CD4-positive, alpha-beta T cell treated with Interleukin-17A for 4 hours (primary cell): ENCODE results near the gene GDF10.

ENCODE experiments used
- DNase-seq: peaks from one replicate; pipeline ENCODE4 v3.0.0-alpha.2; 2020; ENCODE audit warnings: mixed read lengths

GDF10 gene

GRCh38 chr10:47336387-47337134 lies 36.6 kb downstream of the GDF10 start:
- no peak for DNase-seq

- DNase-seq, result no peak
These were observed 37.3 kb downstream of the GDF10 start for GRCh38 chr10:47337310-47337709.

- DNase-seq, result no peak
These were observed 39.3 kb downstream of the GDF10 start for GRCh38 chr10:47339186-47339735.

- no peak for DNase-seq
These were observed 40.0 kb downstream of the GDF10 start for GRCh38 chr10:47339759-47340607.

GRCh38 chr10:47340608-47341170 lies 40.7 kb downstream of the GDF10 start:
- DNase-seq, result peak; percentile 82

GRCh38 chr10:47344996-47345870 lies 45.2 kb downstream of the GDF10 start:
- DNase-seq, result no peak

GRCh38 chr10:47346581-47347302 lies 46.7 kb downstream of the GDF10 start:
- DNase-seq, result no peak

GRCh38 chr10:47347303-47347675 lies 47.3 kb downstream of the GDF10 start:
- DNase-seq, result no peak

- no peak for DNase-seq
These were observed 48.2 kb downstream of the GDF10 start, which contains the start of gene RBP3 for GRCh38 chr10:47348138-47348651. Gene RBP3 (plus strand): TSS chr10:47348363. CDS start chr10:47348485, 122 bp downstream.

- no peak for DNase-seq
These were observed 48.9 kb downstream of the GDF10 start for GRCh38 chr10:47348661-47349470.

- no peak for DNase-seq
These were observed 49.5 kb downstream of the GDF10 start for GRCh38 chr10:47349516-47349915.

- DNase-seq, result no peak
These were observed 50.0 kb downstream of the GDF10 start for GRCh38 chr10:47349941-47350371.

GRCh38 chr10:47350671-47351640 lies 51.0 kb downstream of the GDF10 start:
- no peak for DNase-seq

- no peak for DNase-seq
These were observed 52.2 kb downstream of the GDF10 start for GRCh38 chr10:47351899-47352815.

GRCh38 chr10:47353351-47353750 lies 53.4 kb downstream of the GDF10 start:
- no peak for DNase-seq

- DNase-seq, result no peak
These were observed 54.2 kb downstream of the GDF10 start for GRCh38 chr10:47354165-47354564.

- DNase-seq, result no peak
These were observed 54.9 kb downstream of the GDF10 start for GRCh38 chr10:47354900-47355299.

- DNase-seq, result no peak
These were observed 56.7 kb downstream of the GDF10 start for GRCh38 chr10:47356708-47357107.
